Liver (tissue), 9 donors: ENCODE results near the gene ST7L. TPM values are rescaled to one million over a fixed set of nuclear protein-coding genes. Genes with fewer than 3 reads are reported as not detected.
A peak's percentile ranks its signal among the peaks of the same experiment; 100 is the strongest.

Experiments
- DNase-seq: peaks from one replicate; pipeline ENCODE4 v3.0.0-alpha.2; 2017; ENCODE audit warnings: low spot score
- H3K27ac ChIP-seq, 2 donors: one replicate each; pipeline ENCODE4 v1.7.0; 2013; ENCODE audit warnings: inconsistent platforms in 2 of 2, low read length in 2 of 2, control low read depth in 1 of 2, low read depth in 1 of 2, mild to moderate bottlenecking in 1 of 2
- H3K27me3 ChIP-seq, 4 donors: one replicate each; pipeline versions ENCODE4 v1.6.1 to v1.7.0; 2013; ENCODE audit warnings: low read length in 3 of 4, inconsistent platforms in 1 of 4, mild to moderate bottlenecking in 1 of 4, moderate library complexity in 1 of 4; ENCODE audit not compliant: control insufficient read depth in 4 of 4, insufficient read depth in 4 of 4
- H3K36me3 ChIP-seq, 4 donors: one replicate each; pipeline versions ENCODE4 v1.6.1 to v1.7.0; 2013; ENCODE audit warnings: low read length in 3 of 4, mild to moderate bottlenecking in 3 of 4, low read depth in 1 of 4, moderate library complexity in 1 of 4; ENCODE audit not compliant: control insufficient read depth in 4 of 4, insufficient read depth in 3 of 4
- H3K4me1 ChIP-seq, 4 donors: one replicate each; pipeline versions ENCODE4 v1.6.1 to v1.7.0; 2013; ENCODE audit warnings: low read length in 3 of 4, mild to moderate bottlenecking in 3 of 4, moderate library complexity in 1 of 4; ENCODE audit not compliant: control insufficient read depth in 4 of 4, insufficient read depth in 4 of 4
- H3K4me3 ChIP-seq, 3 donors: one replicate each; pipeline versions ENCODE4 v1.6.1 to v1.7.0; 2013; ENCODE audit warnings: low read length in 3 of 3, control low read depth in 1 of 3, low read depth in 1 of 3, mild to moderate bottlenecking in 1 of 3
- H3K9ac ChIP-seq, 2 donors: one replicate each; pipeline ENCODE4 v1.7.0; 2013; ENCODE audit warnings: low read length in 2 of 2, mild to moderate bottlenecking in 2 of 2, moderate library complexity in 2 of 2, control low read depth in 1 of 2, low read depth in 1 of 2
- H3K9me3 ChIP-seq, 4 donors: one replicate each; pipeline versions ENCODE4 v1.6.1 to v1.7.0; 2013; ENCODE audit warnings: low read length in 3 of 4; ENCODE audit not compliant: control insufficient read depth in 4 of 4
- CTCF ChIP-seq: fragments of 150-350 bp; IDR thresholded peaks from 2 replicates; pipeline ENCODE4 v1.5.1; 2017; ENCODE audit warnings: improper control_type of control experiment, low read depth, low read length; ENCODE audit not compliant: missing input control
- EGR1 ChIP-seq, 2 donors: IDR thresholded peaks; 2 replicates each; pipeline ENCODE4 v1.6.1; 2016 to 2018; ENCODE audit warnings: antibody characterized with exemption in 2 of 2, low read depth in 2 of 2
- FOXA1 ChIP-seq: IDR thresholded peaks from 2 replicates; pipeline ENCODE4 v1.6.1; 2016; ENCODE audit warnings: antibody characterized with exemption
- FOXA2 ChIP-seq: IDR thresholded peaks from 2 replicates; pipeline ENCODE4 v1.6.1; 2016; ENCODE audit warnings: antibody characterized with exemption
- GABPA ChIP-seq, 2 donors: IDR thresholded peaks in 1 of 2; conservative IDR thresholded peaks in 1 of 2; 2 replicates each; pipeline ENCODE4 v1.6.1; 2016; ENCODE audit warnings: antibody characterized with exemption in 2 of 2, mild to moderate bottlenecking in 1 of 2, moderate library complexity in 1 of 2
- HNF4A ChIP-seq, 2 donors: conservative IDR thresholded peaks; 2 replicates each; pipeline ENCODE4 v1.6.1; 2016; ENCODE audit warnings: antibody characterized with exemption in 2 of 2, mild to moderate bottlenecking in 2 of 2
- HNF4G ChIP-seq: IDR thresholded peaks from 2 replicates; pipeline ENCODE4 v1.6.1; 2016; ENCODE audit warnings: antibody characterized with exemption
- JUND ChIP-seq, 2 donors: IDR thresholded peaks; 2 replicates each; pipeline ENCODE4 v1.6.1; 2016; ENCODE audit warnings: antibody characterized with exemption in 2 of 2
- MAX ChIP-seq: IDR thresholded peaks from 2 replicates; pipeline ENCODE4 v1.6.1; 2016; ENCODE audit warnings: antibody characterized with exemption
- NR2F2 ChIP-seq: IDR thresholded peaks from 2 replicates; pipeline ENCODE4 v1.6.1; 2016; ENCODE audit warnings: antibody characterized with exemption
- RAD21 ChIP-seq, 2 donors: IDR thresholded peaks; 2 replicates each; pipeline ENCODE4 v1.6.1; 2016; ENCODE audit warnings: antibody characterized with exemption in 2 of 2, mild to moderate bottlenecking in 2 of 2
- REST ChIP-seq: IDR thresholded peaks from 2 replicates; pipeline ENCODE4 v1.6.1; 2016; ENCODE audit warnings: antibody characterized with exemption, mild to moderate bottlenecking
- RXRA ChIP-seq, 2 donors: IDR thresholded peaks; 2 replicates each; pipeline ENCODE4 v1.6.1; 2017 to 2018; ENCODE audit warnings: antibody characterized with exemption in 2 of 2, mild to moderate bottlenecking in 1 of 2
- TAF1 ChIP-seq: conservative IDR thresholded peaks from 2 replicates; pipeline ENCODE4 v1.6.1; 2016; ENCODE audit warnings: antibody characterized with exemption, mild to moderate bottlenecking
- YY1 ChIP-seq: IDR thresholded peaks from 2 replicates; pipeline ENCODE4 v1.6.1; 2016; ENCODE audit warnings: antibody characterized with exemption, mild to moderate bottlenecking
- ZBTB33 ChIP-seq: IDR thresholded peaks from 2 replicates; pipeline ENCODE4 v1.6.1; 2016; ENCODE audit warnings: antibody characterized with exemption
- WGBS: extraction: QIAGEN DNeasy Blood & Tissue Kit; methylation state at CpG from one replicate; pipeline ENCODE4 v1.1.7; 2013; 5-methylcytosine and 5-hydroxymethylcytosine counted together
- polyA plus RNA-seq, 2 donors: library from polyadenylated mRNA; stranded (reverse) in 1 of 2; unstranded in 1 of 2; fragments of 200-250 nt in 1 of 2; fragments of >200 nt in 1 of 2; fragmentation: Nextera tagmentation in 1 of 2; extraction: Ambion mirVana in 1 of 2; gene quantifications; one replicate each; pipeline versions ENCODE4 v1.2.1 to v1.2.3, GENCODE V29; 2013 to 2015
- total RNA-seq, 2 donors: library from RNA; depleted of rRNA; stranded (reverse); fragments of >200 nt; gene quantifications; one replicate each; pipeline ENCODE4 v1.2.3, GENCODE V29; 2014
- donor health status: healthy.
- donor health status: healthy.
- donor health status: healthy.
- donor health status: healthy.
- donor health status: healthy.

Gene ST7L
- total and polyA plus RNA-seq, 4 donors: 4.9 to 13.6 (median 9.5) TPM

GRCh38 chr1:112620377-112620695 is 1.4 kb upstream of the ST7L start:
- Histone ChIP-seq H3K36me3 (peaks cover 0 to 4% (median 2%) of the 10 kb centered on the region in 4 donors), H3K4me1 (peaks cover 3 to 26% (median 20%) of the 10 kb centered on the region in 4 donors), H3K4me3 (peak overlapping the region; percentile 84 to 100 (median 100)), H3K27me3 (no peaks in the 10 kb centered on the region), H3K9me3 (no peaks in the 10 kb centered on the region), H3K9ac (peak overlapping the region; percentile 98 to 100), H3K27ac (peak overlapping the region; percentile 93 to 100)
- 3% methylated on average over 6 of the region's 6 CpGs for WGBS
- TF ChIP-seq CTCF (no peak), TAF1 (no peak), FOXA1 (no peak), REST (no peak)
- no peak for DNase-seq

- H3K27ac ChIP-seq: peak within 1 kb of the TSS; percentile 93 to 100
- under 1% methylated on average over 50 of the region's 50 CpGs for WGBS
- peaks cover 0 to 8% (median 2%) of the 10 kb centered on the region in 4 donors for H3K36me3 ChIP-seq
- H3K4me1 ChIP-seq: peaks cover 3 to 26% (median 20%) of the 10 kb centered on the region in 4 donors
- no peaks in the 10 kb centered on the region for H3K9me3 ChIP-seq
- peak within 1 kb of the TSS; percentile 84 to 100 (median 100) for H3K4me3 ChIP-seq
- H3K9ac ChIP-seq: peak within 1 kb of the TSS; percentile 98 to 100
- DNase-seq: peak; percentile 89
- H3K27me3 ChIP-seq: no peaks in the 10 kb centered on the region
- TF ChIP-seq CTCF (no peak), REST (peak; percentile 66), FOXA1 (peak; percentile 6), RAD21 (IDR thresholded peaks at IDR 0.05) (no peak), ZBTB33 (peak; percentile 58), EGR1 (IDR thresholded peaks at IDR 0.05; ENCODE audit: low read depth in 2 of 2) (peak in 1 of 2 donors; percentile 24), TAF1 (peak; percentile 90), NR2F2 (no peak), RXRA (IDR thresholded peaks at IDR 0.05) (peak; percentile 14 to 24), YY1 (peak; percentile 99), GABPA (IDR thresholded peaks at IDR 0.05 in 1 of 2, conservative IDR thresholded peaks at IDR 0.05 in 1 of 2) (peak; percentile 68 to 82), MAX (peak; percentile 55), JUND (IDR thresholded peaks at IDR 0.05) (no peak), HNF4G (no peak), FOXA2 (no peak), HNF4A (conservative IDR thresholded peaks at IDR 0.05) (no peak)
Measured at GRCh38 chr1:112619518-112620376, 806 bp upstream of the ST7L start, which contains the start of gene CAPZA1. CAPZA1 (plus strand) TSS chr1:112619832; CDS start chr1:112619845, 13 bp downstream.
